ENCODE results near the gene SAPCD1.

The SAPCD1 gene

DNA sequence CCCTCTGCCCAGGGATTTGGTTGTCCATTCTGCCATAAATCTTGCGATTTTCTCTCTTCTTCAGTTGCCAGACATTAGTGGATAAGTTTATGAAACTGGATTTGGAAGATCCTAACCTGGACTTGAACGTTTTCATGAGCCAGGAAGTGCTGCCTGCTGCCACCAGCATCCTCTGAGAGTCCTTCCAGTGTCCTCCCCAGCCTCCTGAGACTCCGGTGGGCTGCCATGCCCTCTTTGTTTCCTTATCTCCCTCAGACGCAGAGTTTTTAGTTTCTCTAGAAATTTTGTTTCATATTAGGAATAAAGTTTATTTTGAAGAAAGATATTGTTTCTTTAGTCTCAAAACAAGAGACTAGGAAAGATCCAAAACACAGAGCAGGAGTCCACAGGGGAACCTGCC is at the start of gene SAPCD1:
Gene SAPCD1 (plus strand): TSS at position 301 of the 400 bp plus-strand sequence. CDS start 399 bp downstream, outside the sequence.
- TF ChIP-seq, protein P1, sequence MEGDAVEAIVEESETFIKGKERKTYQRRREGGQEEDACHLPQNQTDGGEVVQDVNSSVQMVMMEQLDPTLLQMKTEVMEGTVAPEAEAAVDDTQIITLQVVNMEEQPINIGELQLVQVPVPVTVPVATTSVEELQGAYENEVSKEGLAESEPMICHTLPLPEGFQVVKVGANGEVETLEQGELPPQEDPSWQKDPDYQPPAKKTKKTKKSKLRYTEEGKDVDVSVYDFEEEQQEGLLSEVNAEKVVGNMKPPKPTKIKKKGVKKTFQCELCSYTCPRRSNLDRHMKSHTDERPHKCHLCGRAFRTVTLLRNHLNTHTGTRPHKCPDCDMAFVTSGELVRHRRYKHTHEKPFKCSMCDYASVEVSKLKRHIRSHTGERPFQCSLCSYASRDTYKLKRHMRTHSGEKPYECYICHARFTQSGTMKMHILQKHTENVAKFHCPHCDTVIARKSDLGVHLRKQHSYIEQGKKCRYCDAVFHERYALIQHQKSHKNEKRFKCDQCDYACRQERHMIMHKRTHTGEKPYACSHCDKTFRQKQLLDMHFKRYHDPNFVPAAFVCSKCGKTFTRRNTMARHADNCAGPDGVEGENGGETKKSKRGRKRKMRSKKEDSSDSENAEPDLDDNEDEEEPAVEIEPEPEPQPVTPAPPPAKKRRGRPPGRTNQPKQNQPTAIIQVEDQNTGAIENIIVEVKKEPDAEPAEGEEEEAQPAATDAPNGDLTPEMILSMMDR (conservative IDR thresholded peaks at IDR 0.05; ENCODE audit: low read length), result no peak

DNA sequence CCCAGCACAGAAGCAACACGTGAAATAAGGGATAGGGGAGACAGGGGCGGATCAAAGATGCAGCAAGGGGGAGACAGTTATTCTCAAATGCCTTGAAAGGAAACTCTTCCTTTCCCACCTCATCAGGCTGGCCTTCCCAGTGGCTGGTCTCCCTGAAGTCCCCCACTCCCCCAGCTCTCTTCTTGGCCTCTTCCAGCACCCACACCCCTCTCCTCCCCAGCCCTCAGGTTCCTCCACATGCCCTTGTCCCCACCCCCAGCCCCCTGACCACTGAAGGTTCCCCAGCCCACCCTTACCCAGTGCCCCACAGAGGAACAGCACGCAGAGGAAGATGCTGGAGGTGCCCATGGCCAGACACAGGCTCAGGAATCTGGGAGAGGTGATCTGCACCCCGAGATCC is 49.0 kb upstream of the SAPCD1 start:
- TF ChIP-seq, protein P1 (conservative IDR thresholded peaks at IDR 0.05; ENCODE audit: low read length), result no peak
- H3K4me3 ChIP-seq (ENCODE audit: low read length), result no peak overlapping the region
- DNase-seq (ENCODE audit: low read depth), result no peak

More for the DNA sequence above, at the start of gene SAPCD1:
- DNase-seq (ENCODE audit: low read depth), result no peak
- H3K4me3 ChIP-seq (ENCODE audit: low read length), result no peak within 1 kb of the TSS

DNA sequence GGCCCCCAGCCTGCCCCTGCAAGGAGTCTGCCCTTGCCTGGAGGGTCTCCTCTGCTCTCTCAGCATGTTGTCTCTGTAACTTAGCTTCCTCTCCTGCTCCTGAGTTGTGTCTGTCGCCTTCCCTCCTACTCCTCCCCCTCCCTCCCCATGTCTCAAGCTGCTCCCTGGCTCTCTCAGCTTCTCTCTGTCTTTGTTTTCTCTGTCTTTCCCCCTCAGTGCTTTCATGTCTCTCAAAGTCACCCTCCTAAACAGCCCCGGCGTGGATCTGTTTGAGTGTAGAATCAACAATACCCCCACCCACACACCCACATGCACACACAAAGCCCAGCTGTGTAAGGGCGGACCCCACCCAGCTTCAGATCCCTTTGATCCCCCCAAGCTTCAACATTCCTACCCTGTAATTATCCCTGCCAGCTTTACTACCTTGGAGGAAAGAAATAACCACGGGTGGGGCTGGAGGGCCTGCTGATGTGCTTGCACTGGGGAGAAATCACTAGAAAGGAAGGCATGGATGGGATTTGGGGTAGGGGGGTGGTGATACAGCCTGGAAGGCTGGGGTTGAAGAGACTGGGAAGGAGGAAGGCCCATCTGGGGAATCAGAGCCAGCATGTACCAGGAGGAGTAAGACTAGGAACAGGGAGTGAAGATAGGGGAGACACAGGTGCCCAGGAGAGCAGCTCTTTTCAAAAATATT is 48.3 kb upstream of the SAPCD1 start:
- no peak overlapping the region for H3K4me3 ChIP-seq (ENCODE audit: low read length)
- DNase-seq (ENCODE audit: low read depth), result no peak
- TF ChIP-seq, protein P1 (conservative IDR thresholded peaks at IDR 0.05; ENCODE audit: low read length), result no peak

DNA sequence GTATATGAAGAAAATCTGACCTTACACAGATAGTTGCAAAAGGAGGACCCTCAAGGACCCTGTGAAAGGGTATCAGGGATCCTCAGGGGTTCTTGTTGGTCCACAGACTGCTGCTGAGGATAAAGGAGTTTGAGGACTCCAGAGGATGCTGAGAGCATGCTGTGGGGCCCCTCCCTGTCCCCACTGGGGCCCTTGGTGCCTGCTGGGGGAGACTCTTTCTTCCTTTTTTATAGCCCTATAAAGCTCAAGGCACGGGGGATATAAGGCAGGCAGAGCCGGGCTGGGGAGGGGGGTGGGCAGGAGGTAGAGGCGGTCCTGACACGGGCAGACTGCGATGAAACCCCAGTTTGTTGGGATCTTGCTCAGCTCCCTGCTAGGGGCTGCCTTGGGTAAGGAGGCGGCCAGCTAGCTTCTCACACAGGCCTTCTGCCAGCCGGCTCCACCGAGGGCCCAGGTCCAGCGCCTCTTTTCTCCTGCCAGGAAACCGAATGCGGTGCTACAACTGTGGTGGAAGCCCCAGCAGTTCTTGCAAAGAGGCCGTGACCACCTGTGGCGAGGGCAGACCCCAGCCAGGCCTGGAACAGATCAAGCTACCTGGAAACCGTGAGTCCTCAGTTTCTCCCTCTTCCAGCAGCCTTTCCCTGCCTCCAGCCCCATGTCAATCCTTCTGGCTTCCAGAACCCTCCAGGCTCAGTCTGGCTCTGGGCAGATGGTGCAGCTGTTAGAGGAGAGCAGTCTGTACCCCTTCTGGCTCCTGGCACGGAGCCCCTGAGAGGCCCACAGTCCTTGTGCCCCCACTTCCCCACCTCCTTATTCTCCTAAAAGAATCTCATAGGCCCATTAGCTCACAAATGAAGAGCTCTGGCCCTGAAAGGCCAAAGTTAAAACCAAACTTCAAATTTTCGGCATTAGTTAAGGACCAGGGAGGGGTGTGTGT is 47.2 kb upstream of the SAPCD1 start, which contains the start of gene LY6G6D:
Gene LY6G6D (plus strand): TSS at position 327 of the 937 bp plus-strand sequence. CDS start 8 bp downstream, at position 335.
- TF ChIP-seq, protein P1 (conservative IDR thresholded peaks at IDR 0.05; ENCODE audit: low read length), result no peak
- no peak within 1 kb of the TSS for H3K4me3 ChIP-seq (ENCODE audit: low read length)
- no peak for DNase-seq (ENCODE audit: low read depth)

DNA sequence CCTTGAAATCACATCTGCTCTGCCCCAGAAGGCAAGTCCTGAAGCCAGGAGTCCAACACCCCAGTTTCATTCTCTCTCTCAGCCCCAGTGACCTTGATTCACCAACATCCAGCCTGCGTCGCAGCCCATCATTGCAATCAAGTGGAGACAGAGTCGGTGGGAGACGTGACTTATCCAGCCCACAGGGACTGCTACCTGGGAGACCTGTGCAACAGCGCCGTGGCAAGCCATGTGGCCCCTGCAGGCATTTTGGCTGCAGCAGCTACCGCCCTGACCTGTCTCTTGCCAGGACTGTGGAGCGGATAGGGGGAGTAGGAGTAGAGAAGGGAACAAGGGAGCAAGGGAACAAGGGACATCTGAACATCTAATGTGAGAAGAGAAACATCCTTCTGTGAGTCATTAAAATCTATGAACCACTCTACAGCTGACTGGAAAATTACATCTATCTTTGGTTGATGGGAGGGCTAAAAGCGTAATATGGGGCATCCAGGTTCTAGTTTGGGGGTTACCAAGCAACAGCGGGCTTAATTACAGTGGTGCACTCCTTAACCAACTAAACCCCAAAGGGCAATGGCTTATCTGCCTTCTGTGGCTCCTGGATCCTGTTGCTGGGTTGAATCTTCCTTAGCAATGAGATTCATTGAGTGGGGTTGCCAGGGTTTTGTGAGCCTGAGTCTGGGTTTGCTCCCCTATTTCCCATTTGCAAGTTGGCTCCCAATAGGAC is 44.8 kb upstream of the SAPCD1 start:
- no peak overlapping the region for H3K4me3 ChIP-seq (ENCODE audit: low read length)
- no peak for DNase-seq (ENCODE audit: low read depth)
- TF ChIP-seq, protein P1 (conservative IDR thresholded peaks at IDR 0.05; ENCODE audit: low read length), result no peak

DNA sequence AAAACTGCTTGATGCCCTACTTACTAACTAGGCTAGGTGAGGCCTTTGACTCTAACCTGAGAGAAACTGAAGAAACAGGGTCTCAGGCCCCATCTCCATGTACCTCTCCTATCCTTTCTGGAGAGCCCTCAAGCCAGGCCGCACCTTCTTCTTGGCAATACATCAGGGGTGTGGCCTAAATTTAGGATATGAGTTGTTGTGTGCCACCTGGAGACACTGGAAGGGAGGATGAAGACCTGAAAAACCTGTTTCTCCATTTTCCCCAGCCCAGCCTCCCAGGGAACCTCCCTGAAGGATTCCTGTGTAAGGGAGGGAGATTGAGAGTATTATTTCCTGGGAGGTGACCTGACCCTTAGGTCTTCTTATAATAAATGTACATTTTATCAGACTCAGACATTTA is 44.2 kb upstream of the SAPCD1 start:
- no peak overlapping the region for H3K4me3 ChIP-seq (ENCODE audit: low read length)
- TF ChIP-seq, protein P1 (conservative IDR thresholded peaks at IDR 0.05; ENCODE audit: low read length), result no peak
- DNase-seq (ENCODE audit: low read depth), result no peak

Measured in AG10803 (cell line).